ENCODE results near the gene RAPGEF4. TPM values are rescaled to one million over a fixed set of nuclear protein-coding genes. Genes with fewer than 3 reads are reported as not detected.

RAPGEF4 gene
- total RNA-seq, 1 experiment from 2014 or later: 2.2 TPM

DNA sequence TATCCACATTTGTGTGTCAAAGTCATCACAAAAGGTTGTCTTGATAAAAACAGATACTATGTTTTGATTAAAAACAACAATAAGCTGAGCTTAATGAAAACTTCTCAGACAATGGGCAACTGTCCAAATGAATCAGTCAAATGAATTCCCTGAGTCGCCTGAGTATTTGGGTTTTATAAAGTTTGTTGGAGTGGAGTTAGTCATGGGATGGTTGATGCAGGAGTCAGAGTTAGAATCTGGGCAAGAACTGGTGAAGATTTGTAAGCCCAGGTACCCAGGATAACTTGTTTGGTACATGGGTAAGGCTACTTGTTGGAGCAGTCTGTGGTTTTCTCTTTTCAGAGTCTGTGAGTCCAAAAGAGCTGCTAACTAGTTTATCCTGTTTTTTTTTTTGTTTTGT is 34.4 kb upstream of the RAPGEF4 start:
- DNase-seq (ENCODE audit: low spot score) (no peak), ATAC-seq (no peak)
- Mint-ChIP-seq H3K27ac (no peak overlapping the region), H3K4me1 (no peaks in the 10 kb centered on the region), H3K36me3 (peaks cover 18% of the 10 kb centered on the region), H3K9me3 (peaks cover 33% of the 10 kb centered on the region), H3K4me3 (no peak overlapping the region), H3K27me3 (ENCODE audit: low read depth) (peaks cover 3% of the 10 kb centered on the region; the same call in 1 of the 2 replicates)
- TF ChIP-seq NR3C1 (CRISPR knock-in tag; conservative IDR thresholded peaks at IDR 0.05; ENCODE audit: low read depth): no peak
- no peak for TF ChIP-seq ZBTB21 (CRISPR knock-in tag; IDR thresholded peaks at IDR 0.05; ENCODE audit: borderline replicate concordance)
- TF ChIP-seq HMGA2 (CRISPR knock-in tag; IDR thresholded peaks at IDR 0.05): no peak
- TF ChIP-seq ZNF138 (CRISPR knock-in tag; conservative IDR thresholded peaks at IDR 0.05): no peak
- TF ChIP-seq FOXK1 (CRISPR knock-in tag; IDR thresholded peaks at IDR 0.05): no peak
- TF ChIP-seq, protein P1, sequence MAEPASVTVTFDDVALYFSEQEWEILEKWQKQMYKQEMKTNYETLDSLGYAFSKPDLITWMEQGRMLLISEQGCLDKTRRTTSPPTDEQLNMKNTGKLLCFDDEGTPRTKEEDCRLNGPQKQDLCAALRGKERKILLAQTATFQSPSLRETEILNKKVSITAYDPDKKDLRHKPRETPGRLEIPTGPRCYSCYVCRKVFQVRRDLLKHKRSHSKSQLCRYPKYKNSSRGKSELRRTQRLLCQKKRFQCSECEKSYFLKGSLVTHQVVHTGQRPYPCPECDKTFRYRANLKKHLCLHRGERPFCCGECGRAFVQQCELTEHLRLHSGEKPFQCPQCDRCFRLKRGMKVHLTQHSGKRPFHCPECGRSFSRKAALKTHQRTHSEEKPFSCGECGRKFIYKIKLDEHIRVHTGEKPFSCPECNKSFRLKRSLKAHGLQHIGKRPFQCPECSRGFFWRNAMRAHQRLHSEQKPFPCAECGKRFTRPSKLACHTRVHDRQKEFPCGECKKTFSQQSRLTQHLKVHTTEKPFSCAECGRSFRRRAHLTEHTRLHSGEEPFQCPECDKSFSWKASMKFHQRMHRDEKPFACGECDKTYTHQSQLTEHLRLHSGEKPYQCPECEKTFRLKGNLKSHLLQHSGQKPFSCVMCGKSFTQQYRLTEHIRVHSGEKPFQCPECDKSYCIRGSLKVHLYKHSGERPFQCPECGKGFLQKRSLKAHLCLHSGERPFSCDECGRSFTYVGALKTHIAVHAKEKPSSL (CRISPR knock-in tag; conservative IDR thresholded peaks at IDR 0.05): no peak
- no peak for TF ChIP-seq NFYB (CRISPR knock-in tag; conservative IDR thresholded peaks at IDR 0.05; ENCODE audit: low read depth)
- TF ChIP-seq, protein P2, sequence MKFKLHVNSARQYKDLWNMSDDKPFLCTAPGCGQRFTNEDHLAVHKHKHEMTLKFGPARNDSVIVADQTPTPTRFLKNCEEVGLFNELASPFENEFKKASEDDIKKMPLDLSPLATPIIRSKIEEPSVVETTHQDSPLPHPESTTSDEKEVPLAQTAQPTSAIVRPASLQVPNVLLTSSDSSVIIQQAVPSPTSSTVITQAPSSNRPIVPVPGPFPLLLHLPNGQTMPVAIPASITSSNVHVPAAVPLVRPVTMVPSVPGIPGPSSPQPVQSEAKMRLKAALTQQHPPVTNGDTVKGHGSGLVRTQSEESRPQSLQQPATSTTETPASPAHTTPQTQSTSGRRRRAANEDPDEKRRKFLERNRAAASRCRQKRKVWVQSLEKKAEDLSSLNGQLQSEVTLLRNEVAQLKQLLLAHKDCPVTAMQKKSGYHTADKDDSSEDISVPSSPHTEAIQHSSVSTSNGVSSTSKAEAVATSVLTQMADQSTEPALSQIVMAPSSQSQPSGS (CRISPR knock-in tag; IDR thresholded peaks at IDR 0.05; ENCODE audit: borderline replicate concordance, low read depth): no peak
- TF ChIP-seq, protein P3, sequence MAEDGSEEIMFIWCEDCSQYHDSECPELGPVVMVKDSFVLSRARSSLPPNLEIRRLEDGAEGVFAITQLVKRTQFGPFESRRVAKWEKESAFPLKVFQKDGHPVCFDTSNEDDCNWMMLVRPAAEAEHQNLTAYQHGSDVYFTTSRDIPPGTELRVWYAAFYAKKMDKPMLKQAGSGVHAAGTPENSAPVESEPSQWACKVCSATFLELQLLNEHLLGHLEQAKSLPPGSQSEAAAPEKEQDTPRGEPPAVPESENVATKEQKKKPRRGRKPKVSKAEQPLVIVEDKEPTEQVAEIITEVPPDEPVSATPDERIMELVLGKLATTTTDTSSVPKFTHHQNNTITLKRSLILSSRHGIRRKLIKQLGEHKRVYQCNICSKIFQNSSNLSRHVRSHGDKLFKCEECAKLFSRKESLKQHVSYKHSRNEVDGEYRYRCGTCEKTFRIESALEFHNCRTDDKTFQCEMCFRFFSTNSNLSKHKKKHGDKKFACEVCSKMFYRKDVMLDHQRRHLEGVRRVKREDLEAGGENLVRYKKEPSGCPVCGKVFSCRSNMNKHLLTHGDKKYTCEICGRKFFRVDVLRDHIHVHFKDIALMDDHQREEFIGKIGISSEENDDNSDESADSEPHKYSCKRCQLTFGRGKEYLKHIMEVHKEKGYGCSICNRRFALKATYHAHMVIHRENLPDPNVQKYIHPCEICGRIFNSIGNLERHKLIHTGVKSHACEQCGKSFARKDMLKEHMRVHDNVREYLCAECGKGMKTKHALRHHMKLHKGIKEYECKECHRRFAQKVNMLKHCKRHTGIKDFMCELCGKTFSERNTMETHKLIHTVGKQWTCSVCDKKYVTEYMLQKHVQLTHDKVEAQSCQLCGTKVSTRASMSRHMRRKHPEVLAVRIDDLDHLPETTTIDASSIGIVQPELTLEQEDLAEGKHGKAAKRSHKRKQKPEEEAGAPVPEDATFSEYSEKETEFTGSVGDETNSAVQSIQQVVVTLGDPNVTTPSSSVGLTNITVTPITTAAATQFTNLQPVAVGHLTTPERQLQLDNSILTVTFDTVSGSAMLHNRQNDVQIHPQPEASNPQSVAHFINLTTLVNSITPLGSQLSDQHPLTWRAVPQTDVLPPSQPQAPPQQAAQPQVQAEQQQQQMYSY (CRISPR knock-in tag; IDR thresholded peaks at IDR 0.05): no peak
- TF ChIP-seq, protein P4, sequence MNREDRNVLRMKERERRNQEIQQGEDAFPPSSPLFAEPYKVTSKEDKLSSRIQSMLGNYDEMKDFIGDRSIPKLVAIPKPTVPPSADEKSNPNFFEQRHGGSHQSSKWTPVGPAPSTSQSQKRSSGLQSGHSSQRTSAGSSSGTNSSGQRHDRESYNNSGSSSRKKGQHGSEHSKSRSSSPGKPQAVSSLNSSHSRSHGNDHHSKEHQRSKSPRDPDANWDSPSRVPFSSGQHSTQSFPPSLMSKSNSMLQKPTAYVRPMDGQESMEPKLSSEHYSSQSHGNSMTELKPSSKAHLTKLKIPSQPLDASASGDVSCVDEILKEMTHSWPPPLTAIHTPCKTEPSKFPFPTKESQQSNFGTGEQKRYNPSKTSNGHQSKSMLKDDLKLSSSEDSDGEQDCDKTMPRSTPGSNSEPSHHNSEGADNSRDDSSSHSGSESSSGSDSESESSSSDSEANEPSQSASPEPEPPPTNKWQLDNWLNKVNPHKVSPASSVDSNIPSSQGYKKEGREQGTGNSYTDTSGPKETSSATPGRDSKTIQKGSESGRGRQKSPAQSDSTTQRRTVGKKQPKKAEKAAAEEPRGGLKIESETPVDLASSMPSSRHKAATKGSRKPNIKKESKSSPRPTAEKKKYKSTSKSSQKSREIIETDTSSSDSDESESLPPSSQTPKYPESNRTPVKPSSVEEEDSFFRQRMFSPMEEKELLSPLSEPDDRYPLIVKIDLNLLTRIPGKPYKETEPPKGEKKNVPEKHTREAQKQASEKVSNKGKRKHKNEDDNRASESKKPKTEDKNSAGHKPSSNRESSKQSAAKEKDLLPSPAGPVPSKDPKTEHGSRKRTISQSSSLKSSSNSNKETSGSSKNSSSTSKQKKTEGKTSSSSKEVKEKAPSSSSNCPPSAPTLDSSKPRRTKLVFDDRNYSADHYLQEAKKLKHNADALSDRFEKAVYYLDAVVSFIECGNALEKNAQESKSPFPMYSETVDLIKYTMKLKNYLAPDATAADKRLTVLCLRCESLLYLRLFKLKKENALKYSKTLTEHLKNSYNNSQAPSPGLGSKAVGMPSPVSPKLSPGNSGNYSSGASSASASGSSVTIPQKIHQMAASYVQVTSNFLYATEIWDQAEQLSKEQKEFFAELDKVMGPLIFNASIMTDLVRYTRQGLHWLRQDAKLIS (CRISPR knock-in tag; IDR thresholded peaks at IDR 0.05; ENCODE audit: borderline replicate concordance): no peak
- TF ChIP-seq, protein P5, sequence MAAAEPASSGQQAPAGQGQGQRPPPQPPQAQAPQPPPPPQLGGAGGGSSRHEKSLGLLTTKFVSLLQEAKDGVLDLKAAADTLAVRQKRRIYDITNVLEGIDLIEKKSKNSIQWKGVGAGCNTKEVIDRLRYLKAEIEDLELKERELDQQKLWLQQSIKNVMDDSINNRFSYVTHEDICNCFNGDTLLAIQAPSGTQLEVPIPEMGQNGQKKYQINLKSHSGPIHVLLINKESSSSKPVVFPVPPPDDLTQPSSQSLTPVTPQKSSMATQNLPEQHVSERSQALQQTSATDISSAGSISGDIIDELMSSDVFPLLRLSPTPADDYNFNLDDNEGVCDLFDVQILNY (CRISPR knock-in tag; IDR thresholded peaks at IDR 0.05): no peak
- TF ChIP-seq NFE2L1 (CRISPR knock-in tag; IDR thresholded peaks at IDR 0.05): no peak
- TF ChIP-seq ZNF423 (CRISPR knock-in tag; IDR thresholded peaks at IDR 0.05): no peak
- TF ChIP-seq TEAD4 (CRISPR knock-in tag; IDR thresholded peaks at IDR 0.05): no peak
- no peak for TF ChIP-seq ZNF219 (CRISPR knock-in tag; IDR thresholded peaks at IDR 0.05; ENCODE audit: borderline replicate concordance)
- ChIA-PET CTCF (interaction anchor here (0.7 to 1.3 kb wide), 2 partner anchors 27 to 253 kb away, joined by 3 to 4 read pairs; no protein-coding TSS in a partner anchor), POLR2A (no interaction called here)
